SK-N-SH (cell line): Measurements from ENCODE around the gene OXER1. TPM values are rescaled to one million over a fixed set of nuclear protein-coding genes. Genes with fewer than 3 reads are reported as not detected.

Source experiments
- CTCF ChIA-PET: fragments of 300-600, 350-600 bp; formaldehyde crosslinking; extraction: SDS; loops from one replicate; lab custom pipeline; 2021; lab: Yijun Ruan, JAX
- POLR2A ChIA-PET: fragments of 350-600 bp; sonication (Branson Sonifier 250); formaldehyde crosslinking; extraction: SDS; loops from one replicate; lab custom pipeline; 2020; ENCODE audit warnings: antibody characterized with exemption, inconsistent platforms; lab: Yijun Ruan, JAX
- DNase-seq: peaks from one replicate; pipeline ENCODE4 v3.0.0; 2012
- H2AFZ ChIP-seq: fragments of 200-600 bp; sonication (generic); 2 replicates; pipeline ENCODE4 v1.8.1; 2016; ENCODE audit warnings: antibody characterized with exemption, mild to moderate bottlenecking, low read depth
- H3F3A ChIP-seq: fragments of 200-600 bp; sonication (generic); replicated peaks from 2 replicates; pipeline ENCODE3; 2016; ENCODE audit warnings: antibody characterized with exemption, mild to moderate bottlenecking; ENCODE audit not compliant: insufficient read depth
- H3K27ac ChIP-seq, 2 experiments: fragments of 200-500 bp in 1 of 2; fragments of 200-600 bp in 1 of 2; sonication (Bioruptor generic) in 1 of 2; sonication (generic), shearing (Covaris generic) in 1 of 2; 2 replicates each; pipeline versions ENCODE4 v1.5.1 to v1.6.1; 2014 to 2016; ENCODE audit warnings: low read depth in 2 of 2, inconsistent platforms in 1 of 2, low read length in 1 of 2, mild to moderate bottlenecking in 1 of 2, mixed read lengths in 1 of 2
- H3K27me3 ChIP-seq: fragments of 200-600 bp; sonication (generic), shearing (Covaris generic); 2 replicates; pipeline ENCODE4 v1.6.1; 2016; ENCODE audit warnings: mixed run types; ENCODE audit not compliant: insufficient read depth
- H3K36me3 ChIP-seq, 2 experiments: fragments of 200-500 bp in 1 of 2; fragments of 200-600 bp in 1 of 2; sonication (Bioruptor generic) in 1 of 2; sonication (generic) in 1 of 2; replicated peaks in 1 of 2; 2 replicates each; pipeline versions ENCODE3 to v1.5.1; 2014 to 2016; ENCODE audit warnings: low read length in 1 of 2, mild to moderate bottlenecking in 1 of 2; ENCODE audit not compliant: insufficient read depth in 2 of 2, control insufficient read depth in 1 of 2
- H3K4me1 ChIP-seq, 2 experiments: fragments of 200-500 bp in 1 of 2; fragments of 200-600 bp in 1 of 2; sonication (Bioruptor generic) in 1 of 2; sonication (generic), shearing (Covaris generic) in 1 of 2; 2 replicates each; pipeline versions ENCODE4 v1.5.1 to v1.6.1; 2014 to 2016; ENCODE audit warnings: low read depth in 1 of 2, low read length in 1 of 2, mixed run types in 1 of 2; ENCODE audit not compliant: insufficient read depth in 2 of 2, control insufficient read depth in 1 of 2
- H3K4me2 ChIP-seq: fragments of 200-600 bp; sonication (generic), shearing (Covaris generic); 2 replicates; pipeline ENCODE4 v1.6.1; 2017; ENCODE audit warnings: mixed run types
- H3K4me3 ChIP-seq, 2 experiments: fragments of 200-500 bp in 1 of 2; fragments of 200-600 bp in 1 of 2; sonication (Bioruptor generic) in 1 of 2; sonication (generic), shearing (Covaris generic) in 1 of 2; 2 replicates each; pipeline versions ENCODE4 v1.5.1 to v1.8.1; 2014 to 2016; ENCODE audit warnings: low read depth in 2 of 2, inconsistent platforms in 1 of 2, low read length in 1 of 2, mild to moderate bottlenecking in 1 of 2, mixed read lengths in 1 of 2, moderate library complexity in 1 of 2
- H3K79me2 ChIP-seq: fragments of 200-600 bp; sonication (generic); 2 replicates; pipeline ENCODE4 v1.8.1; 2017; ENCODE audit warnings: mild to moderate bottlenecking; ENCODE audit not compliant: insufficient read depth
- H3K9ac ChIP-seq: fragments of 200-600 bp; sonication (generic); 2 replicates; pipeline ENCODE4 v1.6.1; 2017; ENCODE audit warnings: mixed run types
- H3K9me2 ChIP-seq: fragments of 200-600 bp; sonication (generic); 2 replicates; pipeline ENCODE4 v1.6.1; 2017; ENCODE audit warnings: mixed run types
- H3K9me3 ChIP-seq: fragments of 200-600 bp; sonication (generic); 2 replicates; pipeline ENCODE4 v1.6.1; 2017; ENCODE audit warnings: mixed run types, mild to moderate bottlenecking, moderate library complexity
- H4K20me1 ChIP-seq: fragments of 200-600 bp; sonication (generic); 2 replicates; pipeline ENCODE4 v1.6.1; 2017; ENCODE audit warnings: mild to moderate bottlenecking, mixed run types; ENCODE audit not compliant: insufficient read depth
- CHD2 ChIP-seq: fragments of 150-350 bp; IDR thresholded peaks from 2 replicates; pipeline ENCODE4 v1.6.1; 2018; ENCODE audit warnings: low read length; ENCODE audit not compliant: partially characterized antibody
- ELF1 ChIP-seq: IDR thresholded peaks from 2 replicates; pipeline ENCODE4 v1.4.0; 2012
- EZH2phosphoT487 ChIP-seq: fragments of 200-600 bp; sonication (generic); IDR thresholded peaks from 2 replicates; pipeline ENCODE4 v1.6.1; 2017; ENCODE audit warnings: low read depth, mixed run types, mild to moderate bottlenecking, antibody characterized with exemption, moderate library complexity, borderline replicate concordance
- FOXM1 ChIP-seq: IDR thresholded peaks from 2 replicates; pipeline ENCODE4 v1.4.0; 2012; ENCODE audit warnings: low read depth, mild to moderate bottlenecking
- GABPA ChIP-seq: IDR thresholded peaks from 2 replicates; pipeline ENCODE4 v1.4.0; 2012; ENCODE audit warnings: low read depth, mild to moderate bottlenecking
- MEF2A ChIP-seq: IDR thresholded peaks from 2 replicates; pipeline ENCODE4 v1.4.0; 2012; ENCODE audit warnings: low read depth, borderline replicate concordance
- POLR2AphosphoS5 ChIP-seq: IDR thresholded peaks from 2 replicates; pipeline ENCODE4 v1.6.1; 2012; ENCODE audit warnings: low read depth, low read length
- RAD21 ChIP-seq: IDR thresholded peaks from 2 replicates; pipeline ENCODE4 v1.6.1; 2012; ENCODE audit warnings: mild to moderate bottlenecking, low read length
- RFX5 ChIP-seq: IDR thresholded peaks from 2 replicates; pipeline ENCODE4 v1.6.1; 2012; ENCODE audit warnings: mild to moderate bottlenecking, improper control_type of control experiment, low read length
- SIN3A ChIP-seq: IDR thresholded peaks from 2 replicates; pipeline ENCODE4 v1.6.1; 2012; ENCODE audit warnings: low read depth, mild to moderate bottlenecking, low read length, moderate library complexity, borderline replicate concordance
- SMC3 ChIP-seq: IDR thresholded peaks from 2 replicates; pipeline ENCODE4 v1.6.1; 2012; ENCODE audit warnings: low read depth, low read length, improper control_type of control experiment
- TEAD4 ChIP-seq: IDR thresholded peaks from 2 replicates; pipeline ENCODE4 v1.4.0; 2012; ENCODE audit warnings: mild to moderate bottlenecking, borderline replicate concordance; ENCODE audit not compliant: insufficient read depth
- USF1 ChIP-seq: IDR thresholded peaks from 2 replicates; pipeline ENCODE4 v1.4.0; 2012; ENCODE audit warnings: low read depth, borderline replicate concordance
- WGBS: methylation state at CpG from one replicate; pipeline ENCODE4 v1.1.6; 2017; ENCODE audit warnings: low lambda C conversion rate; 5-methylcytosine and 5-hydroxymethylcytosine counted together
- polyA plus RNA-seq, 3 experiments: library from polyadenylated mRNA; depleted of rRNA; stranded (reverse); fragments of >200 nt; gene quantifications; 2 replicates each; pipeline ENCODE4 v1.2.3, GENCODE V29; 2012

The OXER1 gene
- polyA plus RNA-seq, 1 of the 3 experiments (the other 2 are of a cell fraction): not detected

GRCh38 chr2:42744545-42745082 is 19.3 kb downstream of the OXER1 start:
- H3K9me3 ChIP-seq: no peaks in the 10 kb centered on the region
- WGBS: 89% methylated on average over 3 of the region's 3 CpGs
- no peak overlapping the region for H3K9ac ChIP-seq
- no peak overlapping the region for H3K4me3 ChIP-seq
- no peaks in the 10 kb centered on the region for H3K27me3 ChIP-seq
- H3F3A ChIP-seq: no peaks in the 10 kb centered on the region
- no peak overlapping the region for H2AFZ ChIP-seq
- H3K4me1 ChIP-seq: no peaks in the 10 kb centered on the region
- no peaks in the 10 kb centered on the region for H3K9me2 ChIP-seq
- TF ChIP-seq MEF2A (no peak), SMC3 (no peak), FOXM1 (no peak), RFX5 (no peak), ELF1 (no peak)
- H3K27ac ChIP-seq: no peak overlapping the region
- peaks cover 0 to 4% of the 10 kb centered on the region in 2 experiments for H3K36me3 ChIP-seq
- ChIA-PET POLR2A (no interaction called here), CTCF (no interaction called here)
- H3K4me2 ChIP-seq: no peak overlapping the region
- DNase-seq: no peak
- H4K20me1 ChIP-seq: no peaks in the 10 kb centered on the region
- H3K79me2 ChIP-seq: no peaks in the 10 kb centered on the region

GRCh38 chr2:42743659-42743990 is 20.3 kb downstream of the OXER1 start:
- peaks cover 0 to 4% of the 10 kb centered on the region in 2 experiments for H3K36me3 ChIP-seq
- H3K4me3 ChIP-seq: no peak overlapping the region
- WGBS: 56% methylated on average over 1 of the region's 1 CpG
- POLR2A ChIA-PET: no interaction called here
- no peak overlapping the region for H3K27ac ChIP-seq
- CTCF ChIA-PET: interaction anchor here (2.9 kb wide), 1 partner anchor 10 kb away, joined by 17 read pairs; no protein-coding TSS in a partner anchor
- H3K4me1 ChIP-seq: no peaks in the 10 kb centered on the region
- H3K79me2 ChIP-seq: no peaks in the 10 kb centered on the region
- no peak for TF ChIP-seq EZH2phosphoT487
- TF ChIP-seq POLR2AphosphoS5: no peak
- TF ChIP-seq TEAD4: no peak
- TF ChIP-seq GABPA: no peak
- TF ChIP-seq USF1: no peak
- no peak for TF ChIP-seq CHD2
- no peak for TF ChIP-seq RAD21
- TF ChIP-seq SIN3A: no peak
- no peaks in the 10 kb centered on the region for H3F3A ChIP-seq
- no peak overlapping the region for H2AFZ ChIP-seq
- H3K27me3 ChIP-seq: no peaks in the 10 kb centered on the region
- H3K9ac ChIP-seq: no peak overlapping the region
- no peaks in the 10 kb centered on the region for H4K20me1 ChIP-seq
- no peak for DNase-seq
- H3K9me2 ChIP-seq: no peaks in the 10 kb centered on the region
- H3K9me3 ChIP-seq: no peaks in the 10 kb centered on the region
- H3K4me2 ChIP-seq: no peak overlapping the region
